ENCODE data around the gene PIGQ.

The PIGQ gene

DNA sequence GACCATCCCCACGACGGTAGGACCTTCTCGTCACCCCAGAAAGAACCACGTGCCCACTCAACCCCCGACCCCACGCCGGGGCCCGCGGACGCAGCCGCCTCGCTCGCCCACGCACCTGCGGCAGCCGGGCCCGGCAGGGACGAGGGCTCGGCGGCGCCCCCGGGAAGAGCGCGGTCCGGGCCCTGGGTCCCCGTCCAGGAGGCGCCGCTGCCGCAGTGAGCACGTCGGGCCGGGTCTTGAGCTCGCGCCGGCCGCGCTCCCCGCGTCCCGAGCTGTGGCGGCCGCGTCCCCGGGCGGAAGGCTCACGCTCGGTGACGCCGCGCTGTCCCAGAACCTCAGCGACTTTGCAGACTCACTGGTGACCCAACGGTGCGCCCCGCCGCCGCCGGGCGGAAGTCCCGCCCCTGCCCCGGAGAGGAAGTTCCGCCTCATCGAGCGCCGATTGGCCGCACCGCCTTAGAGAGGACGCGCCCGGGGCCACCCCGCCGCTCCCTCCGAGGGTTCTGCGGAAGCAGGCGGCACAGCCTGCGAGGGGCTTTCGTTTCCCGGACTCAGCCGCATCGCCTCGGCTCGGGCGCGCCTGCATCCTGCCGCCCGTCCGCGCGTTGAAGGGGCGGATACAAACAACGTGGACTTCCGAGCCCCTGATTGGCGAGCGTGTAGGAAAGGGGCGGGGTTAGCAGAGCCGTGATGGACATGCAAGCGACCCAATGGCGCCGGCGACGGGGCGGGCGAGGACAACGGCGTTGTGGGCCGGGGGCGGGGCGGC lies 19.3 kb downstream of the PIGQ start:
- peak overlapping the region; percentile 95 for H3K4ac ChIP-seq (ENCODE audit: low read length)
- whole genome bisulfite sequencing, 2 donors (ENCODE audit: extremely low coverage in 2 of 2, insufficient read length in 2 of 2, insufficient replicate concordance in 1 of 2) = no CpG with 5 or more reads among the region's 107 CpGs

DNA sequence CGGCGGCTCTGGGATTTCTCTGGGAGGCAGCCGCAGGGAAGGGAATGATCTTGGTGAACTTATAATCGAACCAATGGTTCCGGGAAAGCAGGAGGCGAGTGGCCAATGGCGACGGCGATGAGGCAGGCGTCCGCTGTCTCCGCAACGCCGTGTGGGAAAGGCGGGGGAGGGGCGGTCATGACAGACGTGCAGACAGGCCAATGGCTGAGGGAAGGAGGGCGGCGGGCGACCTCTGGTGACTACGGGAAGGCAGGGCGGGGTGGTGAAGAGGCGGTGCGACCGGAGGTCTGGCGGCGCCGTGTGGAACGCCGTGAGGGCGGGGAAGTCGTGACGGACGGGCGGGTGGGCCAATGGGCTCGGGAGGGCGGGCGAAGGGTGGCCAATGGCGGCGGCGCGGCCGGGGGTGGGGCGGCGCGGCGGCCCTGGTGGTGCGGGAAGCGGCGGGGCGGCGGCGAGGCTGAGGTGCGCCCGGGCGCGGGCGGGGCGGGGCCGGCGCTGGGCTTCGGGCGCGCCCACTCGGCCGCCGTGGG lies 20.0 kb downstream of the PIGQ start, which contains the start of gene RAB40C:
RAB40C (plus strand) TSS at position 409 of the 530 bp plus-strand sequence. CDS start 226 bp downstream, outside the sequence.
- Histone ChIP-seq H3K4me2 (ENCODE audit: insufficient read depth, low read length, poor library complexity, severe bottlenecking) (peak within 1 kb of the TSS; percentile 100), H3K4ac (ENCODE audit: low read length) (peak within 1 kb of the TSS; percentile 66), H3K79me1 (ENCODE audit: low read depth, low read length) (peaks cover 25% of the 10 kb centered on the region), H3K18ac (ENCODE audit: low read length) (peak within 1 kb of the TSS; percentile 100), H3K4me3 (ENCODE audit: low read length in 2 of 2) (peak within 1 kb of the TSS; percentile 79 to 99), H2BK5ac (ENCODE audit: low read length) (peak within 1 kb of the TSS; percentile 99), H3K36me3 (replicated peaks in 1 of 2; ENCODE audit: control insufficient read depth in 2 of 2, insufficient read depth in 2 of 2, low read length in 2 of 2) (peaks cover 3 to 21% of the 10 kb centered on the region in 2 donors), H4K8ac (ENCODE audit: low read depth, low read length) (peak within 1 kb of the TSS; percentile 92), H2BK120ac (ENCODE audit: low read depth, low read length) (peak within 1 kb of the TSS; percentile 100), H3K14ac (ENCODE audit: low read length) (peak within 1 kb of the TSS; percentile 98), H3K9ac (ENCODE audit: low read depth, low read length, poor library complexity) (peak within 1 kb of the TSS; percentile 100), H3K4me1 (ENCODE audit: control insufficient read depth in 2 of 2, insufficient read depth in 1 of 2, low read depth in 1 of 2, low read length in 2 of 2) (peaks cover 9 to 16% of the 10 kb centered on the region in 2 donors), H2AK5ac (ENCODE audit: low read depth, low read length) (peak within 1 kb of the TSS; percentile 92), H3K9me3 (replicated peaks in 1 of 2; ENCODE audit: control insufficient read depth in 2 of 2, insufficient read depth in 1 of 2, low read depth in 1 of 2, low read length in 2 of 2) (no peaks in the 10 kb centered on the region), H2BK15ac (ENCODE audit: low read length) (peak within 1 kb of the TSS; percentile 83), H3K23ac (ENCODE audit: low read depth, low read length, poor library complexity) (peak within 1 kb of the TSS; percentile 99), H2BK12ac (ENCODE audit: low read length) (peak within 1 kb of the TSS; percentile 94), H3K27ac (replicated peaks; ENCODE audit: low read length) (peak within 1 kb of the TSS; percentile 96), H4K91ac (ENCODE audit: low read depth, low read length, poor library complexity) (no peak within 1 kb of the TSS), H2AFZ (ENCODE audit: low read length) (peak within 1 kb of the TSS; percentile 100), H3K27me3 (ENCODE audit: control insufficient read depth in 3 of 3, insufficient read depth in 3 of 3, low read depth in 1 of 3, low read length in 3 of 3) (peaks cover 0 to 13% (median 0%) of the 10 kb centered on the region in 3 experiments)
- peak; percentile 98 for DNase-seq (ENCODE audit: low spot score)
- no CpG with 5 or more reads among the region's 67 CpGs for WGBS, 2 donors (ENCODE audit: extremely low coverage in 2 of 2, insufficient read length in 2 of 2, insufficient replicate concordance in 1 of 2)

More for the DNA sequence above, 19.3 kb downstream of the PIGQ start:
- H2AFZ ChIP-seq (ENCODE audit: low read length) = peak overlapping the region; percentile 100
- no peaks in the 10 kb centered on the region for H3K9me3 ChIP-seq (replicated peaks in 1 of 2; ENCODE audit: control insufficient read depth in 2 of 2, insufficient read depth in 1 of 2, low read depth in 1 of 2, low read length in 2 of 2)
- peak overlapping the region; percentile 100 for H3K9ac ChIP-seq (ENCODE audit: low read depth, low read length, poor library complexity)
- no peak overlapping the region for H4K91ac ChIP-seq (ENCODE audit: low read depth, low read length, poor library complexity)
- H3K23ac ChIP-seq (ENCODE audit: low read depth, low read length, poor library complexity) = peak overlapping the region; percentile 99
- DNase-seq (ENCODE audit: low spot score) = peak; percentile 99
- peak overlapping the region; percentile 99 for H2BK5ac ChIP-seq (ENCODE audit: low read length)
- H2BK15ac ChIP-seq (ENCODE audit: low read length) = peak overlapping the region; percentile 83
- H3K4me1 ChIP-seq (ENCODE audit: control insufficient read depth in 2 of 2, insufficient read depth in 1 of 2, low read depth in 1 of 2, low read length in 2 of 2) = peaks cover 12 to 16% of the 10 kb centered on the region in 2 donors
- peaks cover 0 to 17% (median 0%) of the 10 kb centered on the region in 3 experiments for H3K27me3 ChIP-seq (ENCODE audit: control insufficient read depth in 3 of 3, insufficient read depth in 3 of 3, low read depth in 1 of 3, low read length in 3 of 3)
- peak overlapping the region; percentile 100 for H3K18ac ChIP-seq (ENCODE audit: low read length)
- H3K27ac ChIP-seq (replicated peaks; ENCODE audit: low read length) = peak overlapping the region; percentile 96
- H3K14ac ChIP-seq (ENCODE audit: low read length) = peak overlapping the region; percentile 98
- peak overlapping the region; percentile 92 for H4K8ac ChIP-seq (ENCODE audit: low read depth, low read length)
- peak overlapping the region; percentile 92 for H2AK5ac ChIP-seq (ENCODE audit: low read depth, low read length)
- peak overlapping the region; percentile 79 to 99 for H3K4me3 ChIP-seq (ENCODE audit: low read length in 2 of 2)
- peak overlapping the region; percentile 94 for H2BK12ac ChIP-seq (ENCODE audit: low read length)
- H3K79me1 ChIP-seq (ENCODE audit: low read depth, low read length) = peaks cover 25% of the 10 kb centered on the region
- peak overlapping the region; percentile 100 for H3K4me2 ChIP-seq (ENCODE audit: insufficient read depth, low read length, poor library complexity, severe bottlenecking)
- peak overlapping the region; percentile 100 for H2BK120ac ChIP-seq (ENCODE audit: low read depth, low read length)
- peaks cover 3 to 16% of the 10 kb centered on the region in 2 donors for H3K36me3 ChIP-seq (replicated peaks in 1 of 2; ENCODE audit: control insufficient read depth in 2 of 2, insufficient read depth in 2 of 2, low read length in 2 of 2)

DNA sequence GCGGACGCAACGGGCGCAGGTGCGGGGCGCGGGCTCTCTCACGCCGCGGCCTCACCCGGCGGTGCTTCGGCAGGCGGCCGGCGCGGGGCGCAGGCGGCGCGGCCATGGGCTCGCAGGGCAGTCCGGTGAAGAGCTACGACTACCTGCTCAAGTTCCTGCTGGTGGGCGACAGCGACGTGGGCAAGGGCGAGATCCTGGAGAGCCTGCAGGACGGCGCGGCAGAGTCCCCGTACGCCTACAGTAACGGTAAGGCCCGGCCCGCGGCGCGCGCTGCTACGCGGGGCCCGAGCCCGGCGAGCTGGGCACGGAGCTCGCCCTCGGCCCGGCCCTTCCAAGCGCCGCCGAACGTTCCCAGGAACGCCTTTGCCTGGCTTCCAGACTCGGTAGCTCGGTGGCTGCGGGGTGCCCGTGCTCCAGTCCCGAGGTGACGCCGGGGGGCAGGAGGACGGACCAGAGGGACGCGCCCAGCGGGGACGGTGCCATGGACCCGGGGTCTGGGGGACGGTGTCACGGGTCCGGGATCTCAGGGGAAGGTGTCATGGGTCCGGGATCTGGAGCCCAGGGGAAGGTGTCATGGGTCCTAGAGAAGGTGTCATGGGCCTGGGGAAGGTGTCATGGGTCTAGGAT lies 20.5 kb downstream of the PIGQ start:
- Histone ChIP-seq H3K36me3 (replicated peaks in 1 of 2; ENCODE audit: control insufficient read depth in 2 of 2, insufficient read depth in 2 of 2, low read length in 2 of 2) (peaks cover 3 to 22% of the 10 kb centered on the region in 2 donors), H2AFZ (ENCODE audit: low read length) (peak overlapping the region; percentile 77), H4K8ac (ENCODE audit: low read depth, low read length) (no peak overlapping the region), H2BK120ac (ENCODE audit: low read depth, low read length) (no peak overlapping the region), H4K91ac (ENCODE audit: low read depth, low read length, poor library complexity) (no peak overlapping the region), H2BK15ac (ENCODE audit: low read length) (peak overlapping the region; percentile 72), H3K27ac (replicated peaks; ENCODE audit: low read length) (peak overlapping the region; percentile 22), H3K4me1 (ENCODE audit: control insufficient read depth in 2 of 2, insufficient read depth in 1 of 2, low read depth in 1 of 2, low read length in 2 of 2) (peaks cover 9 to 16% of the 10 kb centered on the region in 2 donors), H2BK12ac (ENCODE audit: low read length) (peak overlapping the region; percentile 50), H2AK5ac (ENCODE audit: low read depth, low read length) (peak overlapping the region; percentile 82), H3K79me1 (ENCODE audit: low read depth, low read length) (peaks cover 25% of the 10 kb centered on the region), H3K9ac (ENCODE audit: low read depth, low read length, poor library complexity) (peak overlapping the region; percentile 100), H3K23ac (ENCODE audit: low read depth, low read length, poor library complexity) (peak overlapping the region; percentile 93), H2BK5ac (ENCODE audit: low read length) (peak overlapping the region; percentile 99), H3K4ac (ENCODE audit: low read length) (peak overlapping the region; percentile 66), H3K4me2 (ENCODE audit: insufficient read depth, low read length, poor library complexity, severe bottlenecking) (peak overlapping the region; percentile 96), H3K27me3 (ENCODE audit: control insufficient read depth in 3 of 3, insufficient read depth in 3 of 3, low read depth in 1 of 3, low read length in 3 of 3) (peaks cover 0 to 12% (median 0%) of the 10 kb centered on the region in 3 experiments), H3K14ac (ENCODE audit: low read length) (peak overlapping the region; percentile 84), H3K4me3 (ENCODE audit: low read length in 2 of 2) (peak overlapping the region; percentile 79 to 98), H3K18ac (ENCODE audit: low read length) (peak overlapping the region; percentile 91), H3K9me3 (replicated peaks in 1 of 2; ENCODE audit: control insufficient read depth in 2 of 2, insufficient read depth in 1 of 2, low read depth in 1 of 2, low read length in 2 of 2) (no peaks in the 10 kb centered on the region)
- DNase-seq (ENCODE audit: low spot score) = no peak
- WGBS, 2 donors (ENCODE audit: extremely low coverage in 2 of 2, insufficient read length in 2 of 2, insufficient replicate concordance in 1 of 2) = no CpG with 5 or more reads among the region's 71 CpGs
